SU-DHL-6 (cell line): ENCODE measurements around the gene ATP9B.

Source experiments
- H2AFZ ChIP-seq: fragments of 200-600 bp; sonication (generic); 2 replicates; pipeline ENCODE4 v1.6.1; 2014; ENCODE audit warnings: low read depth, mild to moderate bottlenecking, moderate library complexity, mixed read lengths, antibody characterized with exemption, low read length; ENCODE audit not compliant: severe bottlenecking
- H3F3A ChIP-seq: fragments of 200-600 bp; shearing (Covaris generic); 2 replicates; pipeline ENCODE4 v1.6.0; 2016; ENCODE audit warnings: antibody characterized with exemption, mild to moderate bottlenecking; ENCODE audit not compliant: insufficient read depth
- H3K27ac ChIP-seq: fragments of 200-600 bp; sonication (generic); 2 replicates; pipeline ENCODE4 v1.5.1; 2016; ENCODE audit warnings: low read depth, mild to moderate bottlenecking, low read length, moderate library complexity, mixed read lengths
- H3K27me3 ChIP-seq: fragments of 200-600 bp; sonication (generic), shearing (Covaris generic); 2 replicates; pipeline ENCODE4 v1.6.0; 2014; ENCODE audit warnings: mild to moderate bottlenecking, low read length
- H3K36me3 ChIP-seq: fragments of 200-600 bp; sonication (generic); 2 replicates; pipeline ENCODE4 v1.6.1; 2014; ENCODE audit warnings: mild to moderate bottlenecking, low read length, mixed read lengths
- H3K4me2 ChIP-seq: fragments of 300-600, 200-600 bp; shearing (Covaris generic), sonication (generic); 2 replicates; pipeline ENCODE4 v1.6.0; 2014; ENCODE audit warnings: low read length, low read depth, mild to moderate bottlenecking; ENCODE audit not compliant: poor library complexity, severe bottlenecking
- H3K4me3 ChIP-seq: fragments of 200-600 bp; sonication (generic); 2 replicates; pipeline ENCODE4 v1.5.1; 2014; ENCODE audit warnings: antibody characterized with exemption, low read length, mild to moderate bottlenecking, mixed read lengths; ENCODE audit not compliant: insufficient read depth, poor library complexity, severe bottlenecking
- H3K79me2 ChIP-seq: fragments of 200-600 bp; sonication (generic); 2 replicates; pipeline ENCODE4 v1.6.1; 2014; ENCODE audit warnings: mild to moderate bottlenecking, low read length, moderate library complexity; ENCODE audit not compliant: insufficient read depth
- H3K9ac ChIP-seq: fragments of 200-600 bp; sonication (generic); 2 replicates; pipeline ENCODE4 v1.7.0; 2014; ENCODE audit warnings: mild to moderate bottlenecking, low read length
- H3K9me2 ChIP-seq: fragments of 200-600 bp; sonication (generic); replicated peaks from 2 replicates; pipeline ENCODE4 v1.6.1; 2014; ENCODE audit warnings: low read length; ENCODE audit not compliant: insufficient read depth
- H3K9me3 ChIP-seq: fragments of 200-600 bp; sonication (generic); 2 replicates; pipeline ENCODE4 v1.6.1; 2014; ENCODE audit warnings: low read length, mixed read lengths; ENCODE audit not compliant: insufficient read depth
- H4K20me1 ChIP-seq: fragments of 200-600 bp; sonication (generic); 2 replicates; pipeline ENCODE4 v1.6.1; 2014; ENCODE audit warnings: low read depth, mild to moderate bottlenecking, antibody characterized with exemption, low read length, moderate library complexity, mixed read lengths
- EZH2phosphoT487 ChIP-seq: fragments of 200-600 bp; sonication (generic), shearing (Covaris generic); conservative IDR thresholded peaks from 2 replicates; pipeline ENCODE4 v1.6.1; 2018; ENCODE audit warnings: mild to moderate bottlenecking, antibody characterized with exemption, low read length, moderate library complexity, mixed read lengths
- TF ChIP-seq, protein P1 (sequence below): fragments of 200-600 bp; sonication (generic); IDR thresholded peaks from one replicate; pipeline ENCODE4 v1.5.1; 2017; ENCODE audit warnings: antibody characterized with exemption, mild to moderate bottlenecking, low read length, moderate library complexity; ENCODE audit not compliant: insufficient read depth, poor library complexity, severe bottlenecking

The ATP9B gene

DNA sequence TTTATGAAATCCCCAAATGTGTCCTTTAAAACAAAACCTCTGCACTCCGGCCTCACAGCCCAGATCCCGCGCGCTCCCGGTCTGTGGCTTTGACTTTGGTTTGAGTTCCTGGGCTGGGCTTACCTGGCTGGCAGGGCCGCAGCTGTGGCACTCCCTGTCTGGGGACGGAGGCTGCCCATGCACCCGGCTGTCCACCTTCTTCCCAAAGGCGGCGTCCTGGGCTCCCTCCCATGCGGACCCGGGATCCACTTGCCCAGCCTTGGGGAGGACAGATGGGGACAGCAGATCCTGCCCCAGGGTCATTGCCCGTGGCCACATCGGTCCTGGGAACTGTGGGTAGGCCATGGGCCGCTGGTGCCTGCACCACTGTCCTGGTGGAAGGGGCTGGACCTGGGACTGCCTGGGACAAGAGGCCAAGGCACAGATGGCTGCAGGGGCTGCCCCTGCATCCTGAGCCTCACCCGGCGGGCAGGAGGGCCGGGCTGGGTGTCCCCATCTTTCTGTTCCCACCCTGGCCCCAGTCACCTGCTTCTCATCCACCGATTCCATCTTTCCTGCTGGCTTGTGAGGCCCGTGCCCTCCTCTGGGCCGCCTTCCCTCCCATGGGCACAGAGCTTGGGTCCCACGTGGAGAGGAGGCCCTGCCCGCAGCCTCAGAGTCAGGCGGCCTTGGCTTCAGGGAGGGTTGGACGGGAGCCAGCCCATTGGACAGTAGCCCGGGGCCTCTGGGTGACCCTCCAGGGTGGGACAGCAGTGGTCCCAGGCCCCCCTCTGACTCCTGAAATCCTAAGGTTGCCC is 354.2 kb downstream of the ATP9B start:
- H3K4me3 ChIP-seq: no peak overlapping the region
- H3K27ac ChIP-seq: no peak overlapping the region
- no peaks in the 10 kb centered on the region for H3K36me3 ChIP-seq
- no peaks in the 10 kb centered on the region for H3K27me3 ChIP-seq
- no peaks in the 10 kb centered on the region; the same call in 1 of the 2 replicates for H3K79me2 ChIP-seq
- H4K20me1 ChIP-seq: no peaks in the 10 kb centered on the region; the same call in 1 of the 2 replicates
- no peak overlapping the region for H3K4me2 ChIP-seq
- H3F3A ChIP-seq: no peaks in the 10 kb centered on the region
- H3K9me2 ChIP-seq: no peaks in the 10 kb centered on the region
- TF ChIP-seq EZH2phosphoT487: no peak
- TF ChIP-seq, protein P1, sequence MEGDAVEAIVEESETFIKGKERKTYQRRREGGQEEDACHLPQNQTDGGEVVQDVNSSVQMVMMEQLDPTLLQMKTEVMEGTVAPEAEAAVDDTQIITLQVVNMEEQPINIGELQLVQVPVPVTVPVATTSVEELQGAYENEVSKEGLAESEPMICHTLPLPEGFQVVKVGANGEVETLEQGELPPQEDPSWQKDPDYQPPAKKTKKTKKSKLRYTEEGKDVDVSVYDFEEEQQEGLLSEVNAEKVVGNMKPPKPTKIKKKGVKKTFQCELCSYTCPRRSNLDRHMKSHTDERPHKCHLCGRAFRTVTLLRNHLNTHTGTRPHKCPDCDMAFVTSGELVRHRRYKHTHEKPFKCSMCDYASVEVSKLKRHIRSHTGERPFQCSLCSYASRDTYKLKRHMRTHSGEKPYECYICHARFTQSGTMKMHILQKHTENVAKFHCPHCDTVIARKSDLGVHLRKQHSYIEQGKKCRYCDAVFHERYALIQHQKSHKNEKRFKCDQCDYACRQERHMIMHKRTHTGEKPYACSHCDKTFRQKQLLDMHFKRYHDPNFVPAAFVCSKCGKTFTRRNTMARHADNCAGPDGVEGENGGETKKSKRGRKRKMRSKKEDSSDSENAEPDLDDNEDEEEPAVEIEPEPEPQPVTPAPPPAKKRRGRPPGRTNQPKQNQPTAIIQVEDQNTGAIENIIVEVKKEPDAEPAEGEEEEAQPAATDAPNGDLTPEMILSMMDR: no peak
- no peak overlapping the region for H3K9ac ChIP-seq
- no peaks in the 10 kb centered on the region for H3K9me3 ChIP-seq
- no peak overlapping the region for H2AFZ ChIP-seq

DNA sequence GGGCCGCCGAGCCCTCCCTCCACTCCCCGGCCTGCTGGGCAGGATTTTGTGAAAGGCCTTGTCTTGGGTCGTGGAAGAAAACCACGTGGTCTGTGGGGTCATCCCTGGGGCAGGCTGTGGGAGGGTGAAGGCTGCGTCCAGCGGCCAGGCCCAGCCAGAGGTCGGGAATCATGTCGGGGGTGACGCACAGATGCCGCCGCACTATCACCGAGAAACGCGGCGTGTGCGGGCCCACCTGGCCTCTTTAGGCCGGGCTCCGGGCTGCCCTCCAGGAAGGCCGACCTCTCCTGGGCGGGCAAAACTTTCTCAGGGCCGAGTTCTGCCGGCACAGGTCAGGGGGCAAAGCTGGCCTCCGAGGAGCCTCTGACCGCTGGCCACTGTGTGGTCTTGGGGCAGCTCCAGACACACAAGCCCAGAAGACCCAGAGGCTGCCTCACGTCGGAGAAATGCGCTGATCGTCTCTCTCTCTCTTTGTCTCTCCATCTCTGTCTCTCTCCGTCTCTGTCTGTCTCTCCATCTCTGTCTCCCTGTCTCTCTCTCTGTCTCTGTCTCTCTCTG is 354.9 kb downstream of the ATP9B start:
- Histone ChIP-seq H4K20me1 (no peaks in the 10 kb centered on the region; the same call in 1 of the 2 replicates), H3K27ac (no peak overlapping the region), H3K4me2 (no peak overlapping the region), H3K36me3 (no peaks in the 10 kb centered on the region), H3K27me3 (no peaks in the 10 kb centered on the region), H3K9me2 (no peaks in the 10 kb centered on the region), H3F3A (no peaks in the 10 kb centered on the region), H3K9me3 (no peaks in the 10 kb centered on the region), H3K4me3 (no peak overlapping the region), H3K79me2 (no peaks in the 10 kb centered on the region; the same call in 1 of the 2 replicates), H2AFZ (no peak overlapping the region), H3K9ac (no peak overlapping the region)
- TF ChIP-seq, protein P1: no peak
- TF ChIP-seq EZH2phosphoT487: no peak

DNA sequence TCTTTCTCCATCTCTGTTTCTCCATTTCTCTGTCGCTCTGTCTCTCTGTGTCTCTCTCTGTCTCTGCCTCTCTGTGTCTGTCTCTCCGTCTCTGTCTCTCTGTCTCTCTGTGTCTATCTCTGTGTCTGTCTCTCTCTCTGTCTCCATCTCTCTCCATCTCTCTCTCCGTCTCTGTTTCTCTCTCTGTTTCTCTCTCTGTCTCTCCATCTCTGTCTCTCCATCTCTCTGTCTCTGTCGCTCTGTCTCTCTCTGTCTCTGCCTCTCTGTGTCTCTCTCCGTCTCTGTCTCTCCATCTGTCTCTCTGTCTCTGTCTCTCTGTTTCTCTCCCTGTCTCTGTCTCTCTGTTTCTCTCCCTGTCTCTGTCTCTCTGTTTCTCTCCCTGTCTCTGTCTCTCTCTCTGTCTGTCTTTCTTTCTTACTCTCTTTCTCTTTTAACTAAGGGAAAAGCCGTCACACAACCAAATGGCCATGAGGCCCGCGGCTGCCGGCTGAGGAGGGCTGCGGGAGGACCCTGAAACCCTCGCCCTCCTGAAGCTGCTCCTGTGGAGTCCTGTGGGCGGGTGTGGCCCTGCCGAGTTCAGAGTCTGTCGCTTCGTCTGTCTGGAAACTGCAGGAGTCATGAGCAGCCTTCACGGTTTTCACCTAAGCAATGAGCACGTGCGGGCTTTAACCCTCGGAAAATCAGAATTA is 355.8 kb downstream of the ATP9B start:
- Histone ChIP-seq H3K36me3 (no peaks in the 10 kb centered on the region), H3K4me3 (no peak overlapping the region), H4K20me1 (no peaks in the 10 kb centered on the region; the same call in 1 of the 2 replicates), H3K9me3 (no peaks in the 10 kb centered on the region), H3K27me3 (no peaks in the 10 kb centered on the region), H3K9me2 (no peaks in the 10 kb centered on the region), H3K9ac (no peak overlapping the region), H3K27ac (no peak overlapping the region), H3F3A (no peaks in the 10 kb centered on the region), H3K4me2 (no peak overlapping the region), H3K79me2 (no peaks in the 10 kb centered on the region; the same call in 1 of the 2 replicates), H2AFZ (no peak overlapping the region)
- TF ChIP-seq, protein P1: no peak
- no peak for TF ChIP-seq EZH2phosphoT487
